K562 (cell line): ENCODE measurements around the gene IRF6. TPM values are rescaled to one million over a fixed set of nuclear protein-coding genes. Genes with fewer than 3 reads are reported as not detected.

Experiments used
- BMI1 ChIP-seq: fragments of 150-350 bp; IDR thresholded peaks from 2 replicates; pipeline ENCODE4 v1.6.1; 2014; ENCODE audit warnings: low read length
- ETV1 ChIP-seq: fragments of 450-650 bp; conservative IDR thresholded peaks from 2 replicates; pipeline ENCODE4 v1.6.1; 2016; ENCODE audit warnings: missing genetic modification characterization, control low read depth, low read depth, missing compliant biosample characterization
- ETV5 ChIP-seq: sonication (generic); formaldehyde crosslinking; IDR thresholded peaks from 2 replicates; pipeline ENCODE4 v1.4.0; 2020; ENCODE audit warnings: low read depth, mild to moderate bottlenecking, missing genetic modification reagents
- FUS ChIP-seq: fragments of 200-400 bp; formaldehyde crosslinking; optimal IDR thresholded peaks from 2 replicates; pipeline ENCODE3; 2017; ENCODE audit warnings: low read depth, low read length
- GABPB1 ChIP-seq: sonication (generic); formaldehyde crosslinking; IDR thresholded peaks from 2 replicates; pipeline ENCODE4 v1.8.0; 2022; ENCODE audit warnings: mild to moderate bottlenecking, missing genetic modification reagents
- GTF2A2 ChIP-seq: IDR thresholded peaks from 2 replicates; pipeline ENCODE4 v1.6.1; 2016; ENCODE audit warnings: mild to moderate bottlenecking, missing genetic modification characterization, missing compliant biosample characterization
- HNRNPLL ChIP-seq: fragments of 200-400 bp; formaldehyde crosslinking; IDR thresholded peaks from 2 replicates; pipeline ENCODE4 v1.6.1; 2017; ENCODE audit warnings: low read length, low read depth, mild to moderate bottlenecking; ENCODE audit not compliant: poor library complexity, severe bottlenecking
- KLF16 ChIP-seq: IDR thresholded peaks from 2 replicates; pipeline ENCODE4 v1.6.1; 2016; ENCODE audit warnings: antibody characterized with exemption
- MYBL2 ChIP-seq, 2 experiments: fragments of 450-650 bp in 1 of 2; sonication (generic) in 1 of 2; formaldehyde crosslinking in 1 of 2; IDR thresholded peaks; 2 replicates each; pipeline versions ENCODE4 v1.6.1 to v1.8.1; 2017 to 2022; ENCODE audit warnings: borderline replicate concordance in 1 of 2, inconsistent platforms in 1 of 2, low read depth in 1 of 2, mild to moderate bottlenecking in 1 of 2, missing genetic modification reagents in 1 of 2, moderate library complexity in 1 of 2
- NR2F6 ChIP-seq: fragments of 450-650 bp; formaldehyde crosslinking; IDR thresholded peaks from 2 replicates; pipeline ENCODE4 v1.4.0; 2020; ENCODE audit warnings: mild to moderate bottlenecking
- SIN3B ChIP-seq: fragments of 450-650 bp; IDR thresholded peaks from 2 replicates; pipeline ENCODE4 v1.6.1; 2017; ENCODE audit warnings: low read depth, mild to moderate bottlenecking, moderate library complexity
- TBL1XR1 ChIP-seq, 2 experiments: IDR thresholded peaks; 2 replicates each; pipeline ENCODE4 v1.6.1; 2012; ENCODE audit warnings: improper control_type of control experiment in 2 of 2, low read length in 2 of 2, mild to moderate bottlenecking in 1 of 2
- TCF3 ChIP-seq: sonication (generic); formaldehyde crosslinking; IDR thresholded peaks from 2 replicates; pipeline ENCODE4 v1.4.0; 2020; ENCODE audit warnings: mild to moderate bottlenecking, missing genetic modification reagents
- TFE3 ChIP-seq: fragments of 450-650 bp; formaldehyde crosslinking; IDR thresholded peaks from 2 replicates; pipeline ENCODE4 v1.4.0; 2020; ENCODE audit warnings: mild to moderate bottlenecking, mixed read lengths
- ZBTB9 ChIP-seq: fragments of 450-650 bp; formaldehyde crosslinking; IDR thresholded peaks from 2 replicates; pipeline ENCODE4 v1.4.0; 2020; ENCODE audit warnings: mild to moderate bottlenecking, moderate library complexity
- ZNF274 ChIP-seq: IDR thresholded peaks from 2 replicates; pipeline ENCODE4 v1.6.1; 2011; ENCODE audit warnings: low read depth, mild to moderate bottlenecking, low read length, moderate library complexity, borderline replicate concordance
- ZNF586 ChIP-seq: fragments of 450-650 bp; formaldehyde crosslinking; conservative IDR thresholded peaks from 2 replicates; pipeline ENCODE4 v1.4.0; 2020; ENCODE audit warnings: mild to moderate bottlenecking, moderate library complexity
- ZNF778 ChIP-seq: fragments of 450-650 bp; formaldehyde crosslinking; IDR thresholded peaks from 2 replicates; pipeline ENCODE4 v1.4.0; 2020; ENCODE audit warnings: mild to moderate bottlenecking, moderate library complexity
- polyA plus RNA-seq, 8 experiments: library from polyadenylated mRNA; depleted of rRNA in 4 of 8; stranded (reverse) in 5 of 8; unstranded in 3 of 8; fragments of >200 nt; fragmentation: Nextera tagmentation in 2 of 8; fragmentation: Illumina TruSeq in 1 of 8; extraction: Ambion mirVana in 2 of 8; extraction: Trizol in 1 of 8; gene quantifications; 2 replicates each; pipeline versions ENCODE4 v1.2.1 to v1.2.3, GENCODE V29; 2011 to 2014; ENCODE audit warnings: inconsistent platforms in 1 of 8, missing spikeins in 1 of 8
- total RNA-seq, 7 experiments: library from RNA; depleted of rRNA in 6 of 7; stranded (reverse); fragments of >200 nt in 6 of 7; fragmentation: Illumina TruSeq in 2 of 7; extraction: Trizol in 2 of 7; gene quantifications; 2 replicates each; pipeline versions ENCODE4 v1.2.1 to v1.2.3, GENCODE V29; 2011 to 2021; ENCODE audit warnings: low replicate concordance in 1 of 7
- TF ChIP-seq, protein P1 (sequence below): fragments of 250-450 bp; sonication (Bioruptor Pico); IDR thresholded peaks from 2 replicates; pipeline ENCODE4 v1.8.0; 2021; ENCODE audit warnings: moderate library complexity, mild to moderate bottlenecking, inconsistent platforms
- TF ChIP-seq, protein P2 (sequence below), 2 experiments: fragments of 450-650 bp; conservative IDR thresholded peaks; 2 replicates each; pipeline ENCODE4 v1.6.1; 2017; ENCODE audit warnings: mild to moderate bottlenecking in 2 of 2, moderate library complexity in 2 of 2
- TF ChIP-seq, protein P3 (sequence below), 2 experiments: IDR thresholded peaks; 2 replicates each; pipeline ENCODE4 v1.6.1; 2012; ENCODE audit warnings: improper control_type of control experiment in 2 of 2, low read depth in 2 of 2, low read length in 2 of 2, borderline replicate concordance in 1 of 2

Gene IRF6
- total and polyA plus RNA-seq, 9 of the 15 experiments (the other 6 are each of a cell fraction or from before 2014, with no cell fraction given): 0.03 to 0.65 (median 0.17) TPM

DNA sequence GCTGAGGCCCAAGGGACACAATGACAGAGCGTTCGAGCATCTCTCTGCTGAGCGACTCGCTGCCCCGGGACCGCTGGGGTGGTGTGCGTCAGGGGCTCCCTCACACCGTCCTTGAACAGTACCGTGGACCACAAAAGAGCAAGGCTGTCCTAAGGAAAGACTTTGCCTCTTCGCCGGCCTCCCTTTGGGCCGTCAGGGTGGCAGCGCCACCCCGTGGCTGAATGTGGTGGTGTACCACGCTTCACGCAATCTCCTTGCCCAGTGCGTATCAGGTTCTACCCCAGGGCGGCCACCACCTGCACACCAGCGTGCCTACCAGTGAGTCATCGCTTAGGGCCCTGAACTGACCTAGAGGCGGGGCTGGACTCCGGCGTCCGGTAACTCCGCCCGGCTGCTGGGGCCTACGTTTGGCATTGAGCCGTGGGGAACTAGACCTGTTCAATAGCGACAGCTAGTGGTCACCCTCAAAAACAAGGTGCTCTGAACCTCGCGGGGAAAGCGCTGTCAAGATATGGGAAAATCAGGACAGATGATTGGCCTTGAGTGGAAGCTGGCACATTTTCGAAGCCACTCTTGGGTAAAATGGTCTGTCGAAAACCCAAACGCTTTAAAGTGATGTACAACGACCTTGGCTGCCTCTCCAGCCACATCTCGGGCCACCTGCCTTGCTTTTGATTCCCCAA is 58.2 kb downstream of the IRF6 start (continued):
- TF ChIP-seq TCF3 (CRISPR knock-in tag) (peak; percentile 59), BMI1 (no peak), MYBL2 (IDR thresholded peaks at IDR 0.05; ENCODE audit: low read depth) (no peak), MYBL2 (CRISPR knock-in tag; IDR thresholded peaks at IDR 0.05; ENCODE audit: borderline replicate concordance) (no peak), ZNF274 (no peak), FUS (no peak), SIN3B (no peak), GABPB1 (peak; percentile 77), TFE3 (no peak), KLF16 (peak; percentile 73), NR2F6 (no peak), ZNF586 (no peak), TBL1XR1 (IDR thresholded peaks at IDR 0.05; ENCODE audit: low read length in 2 of 2) (no peak; a peak in 1 of 4 replicates), ETV1 (tag) (no peak), GTF2A2 (no peak), ZNF778 (CRISPR knock-in tag) (no peak), ZBTB9 (CRISPR knock-in tag) (peak; percentile 78; the same call in 1 of the 2 replicates), ETV5 (CRISPR knock-in tag) (peak; percentile 55; the same call in 1 of the 2 replicates), HNRNPLL (peak; percentile 81)
- TF ChIP-seq, protein P1, sequence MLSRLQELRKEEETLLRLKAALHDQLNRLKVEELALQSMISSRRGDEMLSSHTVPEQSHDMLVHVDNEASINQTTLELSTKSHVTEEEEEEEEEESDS (CRISPR knock-in tag): no peak
- TF ChIP-seq, protein P2, sequence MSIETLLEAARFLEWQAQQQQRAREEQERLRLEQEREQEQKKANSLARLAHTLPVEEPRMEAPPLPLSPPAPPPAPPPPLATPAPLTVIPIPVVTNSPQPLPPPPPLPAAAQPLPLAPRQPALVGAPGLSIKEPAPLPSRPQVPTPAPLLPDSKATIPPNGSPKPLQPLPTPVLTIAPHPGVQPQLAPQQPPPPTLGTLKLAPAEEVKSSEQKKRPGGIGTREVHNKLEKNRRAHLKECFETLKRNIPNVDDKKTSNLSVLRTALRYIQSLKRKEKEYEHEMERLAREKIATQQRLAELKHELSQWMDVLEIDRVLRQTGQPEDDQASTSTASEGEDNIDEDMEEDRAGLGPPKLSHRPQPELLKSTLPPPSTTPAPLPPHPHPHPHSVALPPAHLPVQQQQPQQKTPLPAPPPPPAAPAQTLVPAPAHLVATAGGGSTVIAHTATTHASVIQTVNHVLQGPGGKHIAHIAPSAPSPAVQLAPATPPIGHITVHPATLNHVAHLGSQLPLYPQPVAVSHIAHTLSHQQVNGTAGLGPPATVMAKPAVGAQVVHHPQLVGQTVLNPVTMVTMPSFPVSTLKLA (conservative IDR thresholded peaks at IDR 0.05): peak; percentile 63 to 65; a peak in 3 of 4 replicates
- TF ChIP-seq, protein P3, sequence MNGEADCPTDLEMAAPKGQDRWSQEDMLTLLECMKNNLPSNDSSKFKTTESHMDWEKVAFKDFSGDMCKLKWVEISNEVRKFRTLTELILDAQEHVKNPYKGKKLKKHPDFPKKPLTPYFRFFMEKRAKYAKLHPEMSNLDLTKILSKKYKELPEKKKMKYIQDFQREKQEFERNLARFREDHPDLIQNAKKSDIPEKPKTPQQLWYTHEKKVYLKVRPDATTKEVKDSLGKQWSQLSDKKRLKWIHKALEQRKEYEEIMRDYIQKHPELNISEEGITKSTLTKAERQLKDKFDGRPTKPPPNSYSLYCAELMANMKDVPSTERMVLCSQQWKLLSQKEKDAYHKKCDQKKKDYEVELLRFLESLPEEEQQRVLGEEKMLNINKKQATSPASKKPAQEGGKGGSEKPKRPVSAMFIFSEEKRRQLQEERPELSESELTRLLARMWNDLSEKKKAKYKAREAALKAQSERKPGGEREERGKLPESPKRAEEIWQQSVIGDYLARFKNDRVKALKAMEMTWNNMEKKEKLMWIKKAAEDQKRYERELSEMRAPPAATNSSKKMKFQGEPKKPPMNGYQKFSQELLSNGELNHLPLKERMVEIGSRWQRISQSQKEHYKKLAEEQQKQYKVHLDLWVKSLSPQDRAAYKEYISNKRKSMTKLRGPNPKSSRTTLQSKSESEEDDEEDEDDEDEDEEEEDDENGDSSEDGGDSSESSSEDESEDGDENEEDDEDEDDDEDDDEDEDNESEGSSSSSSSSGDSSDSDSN (IDR thresholded peaks at IDR 0.05; ENCODE audit: borderline replicate concordance in 1 of 2, low read depth in 2 of 2, low read length in 2 of 2): peak; percentile 44 to 90; a peak in 1 of 4 replicates
